Adipocyte (in vitro differentiated cells): Measurements from ENCODE around the gene KREMEN1.

Experiments used
- DNase-seq: peaks from one replicate; pipeline ENCODE4 v3.0.0-alpha.2; 2015; ENCODE audit warnings: low read depth
- H3K27me3 ChIP-seq: replicated peaks from 2 replicates; pipeline ENCODE4 v1.7.0; 2013; ENCODE audit warnings: mild to moderate bottlenecking, low read length, moderate library complexity; ENCODE audit not compliant: control insufficient read depth, insufficient read depth
- H3K36me3 ChIP-seq: 2 replicates; pipeline ENCODE4 v1.7.0; 2013; ENCODE audit warnings: low read length, mild to moderate bottlenecking, moderate library complexity; ENCODE audit not compliant: control insufficient read depth, insufficient read depth, severe bottlenecking
- H3K4me1 ChIP-seq: 2 replicates; pipeline ENCODE4 v1.7.0; 2013; ENCODE audit warnings: mild to moderate bottlenecking, low read length, moderate library complexity; ENCODE audit not compliant: control insufficient read depth, insufficient read depth
- H3K4me3 ChIP-seq: 2 replicates; pipeline ENCODE4 v1.7.0; 2013; ENCODE audit warnings: mild to moderate bottlenecking, low read length, moderate library complexity
- H3K9ac ChIP-seq: 2 replicates; pipeline ENCODE4 v1.7.0; 2013; ENCODE audit warnings: mild to moderate bottlenecking, low read length, moderate library complexity
- H3K9me3 ChIP-seq: 2 replicates; pipeline ENCODE4 v1.7.0; 2013; ENCODE audit warnings: mild to moderate bottlenecking, low read length, moderate library complexity; ENCODE audit not compliant: control insufficient read depth

The KREMEN1 gene

DNA sequence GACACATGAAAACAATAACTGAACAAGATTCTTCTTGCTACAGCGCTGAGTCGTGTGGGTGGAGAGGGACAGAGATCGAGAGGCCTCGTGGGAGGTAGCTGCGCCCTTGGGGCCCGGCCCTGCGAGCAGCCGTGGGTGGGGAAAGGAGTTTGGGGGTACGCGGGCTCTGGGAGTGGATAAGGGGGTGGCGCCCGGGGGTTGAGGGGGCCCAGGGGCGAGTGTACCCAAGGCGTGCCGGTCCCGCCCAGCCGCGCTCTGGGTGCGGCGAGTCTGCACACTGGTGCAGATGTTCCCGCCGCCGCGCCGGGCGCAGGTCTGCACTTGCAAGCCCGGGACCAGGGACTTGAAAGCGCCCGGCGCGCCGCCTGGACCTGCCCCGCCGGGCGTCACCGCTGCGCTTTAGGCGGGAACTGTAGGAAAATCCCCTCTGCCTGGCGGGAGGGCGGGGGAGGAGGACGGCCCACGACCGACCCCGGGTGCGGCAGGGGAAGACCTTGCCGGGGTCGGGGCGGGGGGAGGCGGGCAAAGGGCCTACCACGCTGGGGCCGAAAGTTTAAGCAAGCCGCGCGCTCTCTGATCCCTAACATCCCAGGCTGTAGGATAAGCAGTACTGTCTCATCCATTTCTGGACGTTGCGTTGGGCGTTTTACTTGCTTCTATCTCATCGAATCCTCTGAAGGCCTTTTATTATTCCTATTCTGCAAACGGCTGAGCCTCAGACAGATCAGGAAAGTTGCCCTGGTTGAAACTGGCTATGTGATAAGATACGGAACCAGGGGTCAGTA, 1.4 kb upstream of the KREMEN1 start:
- peak overlapping the region; percentile 80 for H3K4me3 ChIP-seq

DNA sequence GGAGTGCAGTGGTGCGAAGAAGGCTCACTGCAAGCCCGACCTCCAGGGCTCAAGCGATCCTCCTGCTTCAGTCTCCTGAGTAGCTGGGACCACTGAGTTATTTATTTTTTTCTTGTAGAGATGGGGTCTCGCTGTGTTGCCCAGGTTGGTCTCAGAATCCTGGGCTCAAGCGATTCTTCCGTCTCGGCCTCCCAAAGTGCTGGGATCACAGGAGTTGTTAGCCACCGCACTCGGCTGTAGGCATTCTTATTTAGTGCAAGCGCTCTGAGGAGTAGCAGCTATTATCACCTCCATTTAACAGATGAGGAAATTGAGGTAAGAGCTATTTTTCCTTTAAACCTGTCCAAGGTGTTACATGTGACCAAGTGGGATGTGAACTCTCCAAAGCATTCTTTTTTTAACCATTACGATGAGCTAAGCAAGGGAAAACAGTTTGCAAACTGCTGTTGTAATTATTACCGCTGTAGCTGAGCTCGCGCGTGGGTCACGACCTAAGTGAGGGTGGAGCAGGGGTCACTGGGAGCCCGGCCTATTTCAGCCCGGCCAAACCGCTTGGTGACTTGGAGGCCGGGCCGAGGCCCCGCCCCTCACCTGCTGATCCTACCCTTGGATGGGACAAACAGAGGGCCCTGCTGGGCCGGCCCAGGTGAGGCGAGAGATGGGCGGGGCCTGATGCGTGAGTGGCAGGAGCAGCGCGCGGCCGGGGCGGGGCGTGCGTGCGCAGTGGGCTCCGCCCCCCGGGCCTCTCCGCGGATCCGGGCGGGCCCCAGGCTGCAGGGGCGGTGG, 449 bp upstream of the KREMEN1 start:
- Histone ChIP-seq H3K9me3 (no peaks in the 10 kb centered on the region), H3K9ac (no peak overlapping the region), H3K36me3 (no peaks in the 10 kb centered on the region), H3K4me1 (peaks cover 18% of the 10 kb centered on the region), H3K27me3 (peaks cover 4% of the 10 kb centered on the region), H3K4me3 (peak overlapping the region; percentile 80)
- peak; percentile 92 for DNase-seq

More for the DNA sequence above, 1.4 kb upstream of the KREMEN1 start:
- Histone ChIP-seq H3K9me3 (no peaks in the 10 kb centered on the region), H3K9ac (no peak overlapping the region), H3K4me1 (peaks cover 18% of the 10 kb centered on the region), H3K36me3 (no peaks in the 10 kb centered on the region), H3K27me3 (peaks cover 4% of the 10 kb centered on the region)
- peak; percentile 49 for DNase-seq

DNA sequence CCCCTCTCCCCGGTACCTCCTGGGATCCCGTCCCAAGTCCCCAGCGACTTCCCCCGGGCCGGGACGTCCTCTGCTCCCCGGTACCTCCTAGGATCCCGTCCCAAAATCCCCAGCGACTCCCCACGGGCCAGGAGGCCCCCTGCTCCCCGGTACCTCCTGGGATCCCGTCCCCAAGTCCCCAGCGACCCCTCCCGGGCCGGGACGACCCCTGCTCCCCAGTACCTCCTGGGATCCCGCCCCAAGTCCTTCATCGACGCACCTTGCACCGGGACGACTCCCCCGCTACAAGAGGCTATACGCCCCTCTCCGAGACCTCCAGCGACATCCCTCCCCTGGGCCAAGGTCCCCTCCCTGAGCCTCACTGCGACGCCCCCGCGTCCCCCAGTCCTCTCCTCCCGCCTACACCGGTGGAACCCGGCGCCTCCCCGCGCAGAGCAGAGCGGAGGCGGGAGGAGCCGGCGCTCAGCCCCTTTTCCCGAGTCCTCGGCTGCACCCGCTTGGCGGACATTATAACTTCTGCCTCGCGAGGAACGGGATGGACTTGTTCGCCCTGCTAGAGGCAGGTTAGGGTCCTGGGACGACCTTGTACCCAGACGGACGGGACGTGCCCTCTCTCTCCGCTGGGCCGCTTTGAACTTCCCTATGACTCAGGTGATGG, 912 bp downstream of the KREMEN1 start:
- peak overlapping the region; percentile 84 for H3K4me3 ChIP-seq
- DNase-seq: no peak
- H3K9me3 ChIP-seq: no peaks in the 10 kb centered on the region
- peaks cover 4% of the 10 kb centered on the region for H3K27me3 ChIP-seq
- H3K9ac ChIP-seq: peak overlapping the region; percentile 84
- no peaks in the 10 kb centered on the region for H3K36me3 ChIP-seq
- H3K4me1 ChIP-seq: peaks cover 18% of the 10 kb centered on the region

DNA sequence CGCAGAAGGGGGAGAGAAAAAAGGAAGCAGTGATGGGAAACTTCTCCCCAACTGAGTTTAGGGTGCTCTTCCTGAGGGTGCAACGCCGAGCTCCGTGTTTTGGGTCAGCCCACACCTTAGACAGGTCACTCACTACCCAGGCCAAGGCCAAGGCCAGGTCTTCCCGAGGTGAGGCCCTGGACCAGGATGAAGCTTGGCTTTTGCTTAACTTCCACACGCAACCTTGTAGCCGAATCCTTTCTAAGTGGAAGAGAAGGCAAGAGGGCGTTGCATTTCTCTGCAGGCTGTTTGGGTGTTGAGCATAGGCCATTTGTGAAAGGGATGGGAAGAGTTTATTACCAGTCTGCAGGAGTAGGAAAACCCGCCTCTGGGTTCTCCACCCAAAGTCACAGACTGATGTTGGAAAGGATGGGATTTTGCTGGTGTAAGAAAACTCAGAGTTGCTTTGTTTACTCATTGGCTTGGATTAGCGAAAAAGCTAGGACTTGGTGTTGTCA, 1.5 kb downstream of the KREMEN1 start:
- H3K4me1 ChIP-seq: peaks cover 22% of the 10 kb centered on the region
- peak overlapping the region; percentile 84 for H3K4me3 ChIP-seq
- H3K36me3 ChIP-seq: no peaks in the 10 kb centered on the region
- no peak for DNase-seq
- peaks cover 1% of the 10 kb centered on the region for H3K27me3 ChIP-seq
- peak overlapping the region; percentile 84 for H3K9ac ChIP-seq
- no peaks in the 10 kb centered on the region for H3K9me3 ChIP-seq

DNA sequence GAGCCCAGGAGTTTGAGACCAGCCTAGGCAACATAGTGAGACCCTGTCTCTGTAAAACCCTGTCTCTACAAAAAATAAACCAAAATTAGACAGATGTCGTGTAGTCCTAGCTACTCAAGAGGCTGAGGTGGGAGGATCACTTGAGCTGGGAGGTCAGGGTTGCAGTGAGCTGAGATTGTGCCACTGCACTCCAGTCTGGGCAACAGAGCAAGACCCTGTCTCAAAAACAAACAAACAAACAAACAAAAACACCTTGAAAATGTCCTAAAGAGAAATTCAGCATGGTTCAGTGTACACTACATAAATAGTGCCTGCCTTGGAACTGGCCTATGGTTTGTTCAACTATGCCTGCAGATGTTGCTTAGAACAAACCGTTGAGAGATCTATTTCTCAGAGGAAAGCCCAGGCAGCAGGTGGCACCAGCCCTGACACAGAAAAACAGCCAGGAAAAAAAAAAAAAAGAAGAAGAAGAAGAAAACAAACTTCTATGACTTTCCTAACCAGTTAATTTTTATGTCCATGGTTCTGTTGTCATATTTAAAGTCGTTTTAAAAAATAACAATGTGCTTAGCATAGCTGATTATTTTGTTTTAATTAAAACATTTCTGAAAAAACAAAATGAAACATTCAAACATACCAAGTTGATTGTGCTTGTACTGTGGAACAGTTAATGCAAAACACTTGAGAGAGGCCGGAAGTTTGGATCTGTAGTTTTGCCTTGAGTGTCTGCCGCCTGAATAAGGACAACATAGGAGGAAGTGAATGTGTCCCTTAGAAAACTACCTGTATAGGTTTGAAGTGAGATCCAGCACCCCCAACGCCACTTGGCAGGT, 5.4 kb downstream of the KREMEN1 start:
- H3K4me1 ChIP-seq: peaks cover 45% of the 10 kb centered on the region
- H3K4me3 ChIP-seq: no peak overlapping the region
- H3K36me3 ChIP-seq: no peaks in the 10 kb centered on the region
- H3K9me3 ChIP-seq: no peaks in the 10 kb centered on the region
- no peak overlapping the region for H3K9ac ChIP-seq
- DNase-seq: no peak
- H3K27me3 ChIP-seq: no peaks in the 10 kb centered on the region

DNA sequence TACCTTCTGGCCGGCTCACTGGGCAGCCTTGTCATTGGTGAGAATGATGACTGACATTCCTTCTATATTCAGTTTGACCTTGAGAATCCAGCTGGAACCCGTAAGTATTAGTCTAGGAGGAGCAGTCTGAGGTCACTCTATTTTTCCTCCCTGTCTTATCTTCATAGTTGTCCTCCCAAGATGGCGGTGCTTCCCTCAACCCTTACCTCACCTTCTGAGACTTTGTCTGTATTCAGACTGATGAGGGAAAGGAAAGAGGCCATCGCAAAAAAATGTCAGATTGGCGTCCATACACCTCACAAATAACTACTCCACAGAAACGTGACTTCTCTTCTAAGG, 6.0 kb downstream of the KREMEN1 start:
- H3K27me3 ChIP-seq: no peaks in the 10 kb centered on the region
- no peak overlapping the region for H3K9ac ChIP-seq
- H3K4me3 ChIP-seq: no peak overlapping the region
- H3K4me1 ChIP-seq: peaks cover 50% of the 10 kb centered on the region
- H3K9me3 ChIP-seq: no peaks in the 10 kb centered on the region
- no peaks in the 10 kb centered on the region for H3K36me3 ChIP-seq
- no peak for DNase-seq

DNA sequence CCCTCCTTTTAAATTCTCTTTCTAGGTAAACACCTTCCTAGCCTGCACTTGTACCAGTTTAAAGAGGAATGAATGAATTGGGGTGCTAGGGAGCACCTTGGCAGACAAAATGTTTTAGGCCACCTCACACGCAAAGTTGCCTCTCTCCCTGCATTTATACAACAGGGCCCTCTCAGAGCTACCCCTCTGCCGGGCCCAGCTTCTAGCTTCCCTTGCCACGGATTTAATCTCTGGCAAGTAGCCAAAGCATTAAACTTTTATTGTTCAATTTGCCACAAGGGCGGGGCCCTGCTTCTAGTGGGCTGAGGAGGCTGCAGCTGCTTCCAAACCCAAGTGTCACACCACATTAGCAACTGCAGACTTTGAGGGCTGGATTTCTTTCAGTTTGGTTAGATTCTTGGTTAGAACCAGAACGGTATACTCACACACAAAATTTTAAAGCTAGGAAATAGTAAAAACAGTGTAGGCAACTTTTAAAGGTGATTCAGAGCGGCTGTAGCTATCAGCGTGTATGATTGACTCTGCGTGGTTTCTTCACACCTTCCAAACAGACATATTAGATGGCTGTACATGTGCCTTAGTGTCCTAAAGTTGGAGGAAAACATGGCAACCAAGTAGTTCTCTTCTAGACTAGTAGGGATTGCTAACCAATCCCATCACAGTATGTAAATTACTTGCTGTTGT, 6.5 kb downstream of the KREMEN1 start:
- H3K9me3 ChIP-seq: no peaks in the 10 kb centered on the region
- DNase-seq: peak; percentile 43
- peaks cover 53% of the 10 kb centered on the region for H3K4me1 ChIP-seq
- H3K36me3 ChIP-seq: no peaks in the 10 kb centered on the region
- no peak overlapping the region for H3K4me3 ChIP-seq
- no peaks in the 10 kb centered on the region for H3K27me3 ChIP-seq
- H3K9ac ChIP-seq: no peak overlapping the region

DNA sequence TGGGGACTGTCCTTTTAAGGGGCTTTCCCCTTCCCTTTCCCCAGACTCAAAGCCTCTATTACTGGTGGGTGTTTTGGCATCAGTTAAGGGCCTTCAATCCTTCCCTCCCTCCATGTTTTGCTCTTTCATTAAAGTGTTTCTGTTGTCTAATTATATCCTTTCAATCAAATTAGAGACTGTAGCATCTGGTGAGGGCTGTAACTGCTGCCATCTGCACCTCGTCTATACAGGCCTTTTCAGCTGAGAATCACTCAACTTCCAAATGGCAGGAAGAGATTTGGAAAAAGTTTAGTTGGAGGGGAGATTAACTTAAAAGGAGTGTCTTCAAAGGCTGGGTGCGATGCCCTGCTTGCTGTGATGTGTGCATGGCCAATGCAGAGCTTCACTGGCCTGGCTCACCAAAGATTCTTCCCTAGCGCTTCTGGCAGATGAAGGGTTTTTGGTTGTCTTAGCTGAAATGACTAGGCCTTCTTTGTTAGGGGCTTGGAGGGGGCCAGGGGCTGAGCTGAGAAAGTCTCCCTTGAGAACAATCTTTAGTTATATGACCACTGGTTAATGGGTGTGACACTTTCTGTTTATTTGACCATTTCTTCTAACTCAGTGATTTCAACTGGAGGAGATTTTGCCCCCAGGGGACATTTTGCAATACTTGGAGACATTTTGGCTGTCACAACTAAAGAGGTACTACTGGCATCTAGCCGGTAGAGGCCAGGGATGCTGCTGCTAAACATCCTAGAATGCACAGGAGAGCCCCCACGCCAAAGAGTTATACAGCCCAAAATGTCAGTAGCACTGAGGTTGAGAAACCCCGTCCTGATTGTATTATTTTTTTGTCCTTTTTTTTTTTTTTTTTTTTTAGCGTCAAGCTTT, 7.5 kb downstream of the KREMEN1 start:
- Histone ChIP-seq H3K4me1 (peaks cover 51% of the 10 kb centered on the region), H3K27me3 (no peaks in the 10 kb centered on the region), H3K9me3 (no peaks in the 10 kb centered on the region), H3K9ac (no peak overlapping the region), H3K36me3 (no peaks in the 10 kb centered on the region), H3K4me3 (no peak overlapping the region)
- DNase-seq: peak; percentile 87

DNA sequence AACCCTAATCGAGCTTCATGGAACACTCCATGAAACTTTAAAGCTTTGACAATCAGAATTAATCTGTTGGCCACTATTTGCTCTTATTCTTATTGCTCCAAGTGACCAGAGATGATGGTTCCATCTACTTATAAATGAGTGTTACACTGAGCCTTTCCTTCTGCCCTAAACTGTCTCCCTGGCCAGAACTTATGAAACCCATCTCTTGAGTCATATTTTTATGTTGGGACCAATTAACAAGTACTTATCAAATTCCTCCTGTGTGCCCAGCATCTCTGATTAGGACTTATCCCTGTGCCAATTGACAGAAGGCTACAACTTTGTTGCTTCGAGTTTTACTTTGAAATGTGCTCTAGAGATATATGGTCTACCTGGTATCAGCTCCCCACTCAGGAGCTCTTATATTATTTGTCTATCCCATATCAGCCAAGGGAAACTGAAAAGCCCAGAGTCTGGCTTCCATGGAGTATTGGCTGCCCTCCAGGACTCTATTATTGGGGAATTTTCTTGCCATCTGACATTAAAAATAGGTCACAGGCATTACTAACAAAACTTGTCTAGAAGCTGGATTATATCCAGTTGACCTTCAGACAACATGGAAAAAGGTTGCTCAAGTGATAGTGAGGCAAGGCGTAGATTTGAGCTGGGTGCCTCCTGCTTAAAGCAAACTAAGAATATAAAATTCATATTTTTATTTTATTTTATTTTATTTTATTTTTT, 8.8 kb downstream of the KREMEN1 start:
- H3K9ac ChIP-seq: no peak overlapping the region
- no peaks in the 10 kb centered on the region for H3K36me3 ChIP-seq
- H3K4me3 ChIP-seq: no peak overlapping the region
- H3K4me1 ChIP-seq: peaks cover 51% of the 10 kb centered on the region
- H3K9me3 ChIP-seq: no peaks in the 10 kb centered on the region
- no peaks in the 10 kb centered on the region for H3K27me3 ChIP-seq
- no peak for DNase-seq
